HAP-1 (cell line): Measurements from ENCODE around the gene SFR1.

Source experiments
- DNase-seq, 2 experiments: peaks; one replicate each; pipeline ENCODE4 v3.0.0-alpha.2; 2016 to 2020; ENCODE audit warnings: low spot score in 2 of 2
- H3K27me3 ChIP-seq: fragments of 250-450 bp; sonication (Bioruptor Pico); 2 replicates; pipeline ENCODE4 v1.5.1; 2020; ENCODE audit warnings: low read depth, mild to moderate bottlenecking, moderate library complexity
- H3K36me3 ChIP-seq: fragments of 250-450 bp; sonication (Bioruptor Pico); replicated peaks from 2 replicates; pipeline ENCODE4 v1.5.1; 2020; ENCODE audit warnings: mild to moderate bottlenecking
- H3K4me1 ChIP-seq: fragments of 250-450 bp; sonication (Bioruptor Pico); 2 replicates; pipeline ENCODE4 v1.5.1; 2020; ENCODE audit warnings: mild to moderate bottlenecking
- H3K4me3 ChIP-seq: fragments of 250-450 bp; sonication (Bioruptor Pico); 2 replicates; pipeline ENCODE4 v1.5.1; 2020; ENCODE audit warnings: mild to moderate bottlenecking, moderate library complexity
- H3K9me3 ChIP-seq: fragments of 250-450 bp; sonication (Bioruptor Pico); 2 replicates; pipeline ENCODE4 v1.5.1; 2020; ENCODE audit warnings: mild to moderate bottlenecking, moderate library complexity
- in situ Hi-C: fragments of 300-500 bp; cut with MboI; formaldehyde crosslinking; loops from 3 replicates; pipeline ENCODE4 v1.14.3; 2020; ENCODE audit warnings: low sequenced_read_pairs, inconsistent platforms, mixed read lengths

Gene SFR1, protein sequence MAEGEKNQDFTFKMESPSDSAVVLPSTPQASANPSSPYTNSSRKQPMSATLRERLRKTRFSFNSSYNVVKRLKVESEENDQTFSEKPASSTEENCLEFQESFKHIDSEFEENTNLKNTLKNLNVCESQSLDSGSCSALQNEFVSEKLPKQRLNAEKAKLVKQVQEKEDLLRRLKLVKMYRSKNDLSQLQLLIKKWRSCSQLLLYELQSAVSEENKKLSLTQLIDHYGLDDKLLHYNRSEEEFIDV

DNA sequence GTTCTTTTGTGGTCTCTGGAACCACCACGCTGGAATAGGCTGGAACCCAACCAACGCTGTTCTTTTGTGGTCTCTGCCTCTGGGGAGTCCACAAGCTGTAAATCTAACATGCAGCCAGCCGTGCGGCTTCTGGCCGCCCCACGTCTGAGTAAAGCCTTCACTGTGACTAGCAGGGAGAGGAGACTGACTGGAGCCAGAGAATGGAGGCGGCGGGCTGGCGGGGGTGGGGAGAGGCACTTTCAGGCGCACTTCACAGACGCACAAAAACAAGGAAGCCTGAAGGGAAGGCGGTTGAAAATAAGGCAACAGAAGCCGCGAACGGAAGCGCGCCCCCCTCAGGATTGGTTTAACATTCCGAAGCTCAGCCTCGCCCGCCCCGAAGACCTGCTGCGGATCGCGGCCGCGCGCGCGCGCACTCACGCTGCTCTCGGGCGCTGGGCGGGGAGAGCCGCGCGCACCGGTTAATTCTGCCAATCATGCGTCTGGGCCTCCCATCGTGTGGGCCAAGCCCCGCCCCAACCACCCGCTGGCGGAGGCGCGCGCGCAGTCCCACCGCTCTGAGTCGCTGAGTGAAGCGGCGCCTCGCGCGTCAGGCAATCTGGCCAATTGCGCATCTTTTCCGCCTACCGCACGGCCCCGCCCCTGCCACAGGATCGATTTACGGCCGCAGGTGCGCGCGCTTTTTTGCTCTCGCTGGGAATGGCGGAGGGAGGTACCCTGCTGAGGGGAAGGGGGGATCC, at the start of gene SFR1:
TSS of gene SFR1 (plus strand) at position 687 of the 740 bp plus-strand sequence. CDS start at position 700, 13 bp downstream.
- Histone ChIP-seq H3K36me3 (no peaks in the 10 kb centered on the region), H3K4me3 (peak within 1 kb of the TSS; percentile 82), H3K4me1 (peaks cover 13% of the 10 kb centered on the region), H3K27me3 (no peaks in the 10 kb centered on the region), H3K9me3 (no peaks in the 10 kb centered on the region)
- in situ Hi-C loops = loop anchor here (10.0 kb wide), 2 partner anchors 157 to 227 kb away; partner anchors contain the start of gene SLK
- peak; percentile 96 to 99 for DNase-seq

DNA sequence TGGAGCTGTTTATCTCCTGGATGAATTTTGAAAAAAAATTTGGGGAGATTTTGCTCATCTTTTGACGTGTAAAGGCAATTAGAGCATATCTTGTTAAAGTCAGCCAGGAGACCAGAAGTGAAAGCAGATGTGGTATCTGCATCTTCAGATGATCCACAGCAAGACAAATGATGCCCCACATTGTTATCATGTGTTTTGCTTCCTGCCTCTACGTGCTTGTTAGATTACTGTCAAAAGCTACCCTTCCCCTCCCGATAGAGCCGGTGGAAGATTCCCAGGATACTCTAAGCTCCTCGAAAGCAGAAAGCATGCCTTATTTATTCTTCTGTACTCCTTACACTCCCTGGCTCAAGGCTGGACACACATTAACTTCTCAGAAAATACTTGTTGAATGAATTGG, 49.2 kb upstream of the SFR1 start:
- Histone ChIP-seq H3K27me3 (peaks cover 28% of the 10 kb centered on the region), H3K4me3 (no peak overlapping the region), H3K36me3 (no peaks in the 10 kb centered on the region), H3K9me3 (no peaks in the 10 kb centered on the region), H3K4me1 (peaks cover 11% of the 10 kb centered on the region)
- in situ Hi-C loops = no loop called here
- DNase-seq = no peak

DNA sequence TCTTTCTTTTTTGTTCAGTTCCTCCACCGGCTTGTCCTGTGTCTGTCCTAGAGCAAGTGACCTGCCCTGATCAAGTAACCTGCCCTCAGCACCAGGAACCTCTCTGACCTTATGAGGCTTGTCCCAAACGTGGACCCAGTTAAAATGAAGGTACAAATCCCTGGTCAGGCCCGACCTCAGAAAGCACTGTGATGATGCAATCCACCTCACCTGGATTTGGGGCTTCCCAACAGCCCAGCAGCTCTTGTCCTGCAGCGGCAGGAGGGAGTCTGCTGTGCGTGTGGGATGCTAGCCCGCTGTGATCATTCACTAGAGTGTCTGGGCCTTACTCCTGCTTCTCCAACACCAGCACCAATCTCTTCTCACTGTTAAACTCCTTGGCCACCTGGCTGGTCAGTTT, 47.5 kb upstream of the SFR1 start:
- in situ Hi-C loops = no loop called here
- no peak overlapping the region for H3K4me3 ChIP-seq
- peaks cover 34% of the 10 kb centered on the region for H3K27me3 ChIP-seq
- no peaks in the 10 kb centered on the region for H3K36me3 ChIP-seq
- H3K9me3 ChIP-seq = no peaks in the 10 kb centered on the region
- no peak for DNase-seq
- H3K4me1 ChIP-seq = peaks cover 9% of the 10 kb centered on the region

DNA sequence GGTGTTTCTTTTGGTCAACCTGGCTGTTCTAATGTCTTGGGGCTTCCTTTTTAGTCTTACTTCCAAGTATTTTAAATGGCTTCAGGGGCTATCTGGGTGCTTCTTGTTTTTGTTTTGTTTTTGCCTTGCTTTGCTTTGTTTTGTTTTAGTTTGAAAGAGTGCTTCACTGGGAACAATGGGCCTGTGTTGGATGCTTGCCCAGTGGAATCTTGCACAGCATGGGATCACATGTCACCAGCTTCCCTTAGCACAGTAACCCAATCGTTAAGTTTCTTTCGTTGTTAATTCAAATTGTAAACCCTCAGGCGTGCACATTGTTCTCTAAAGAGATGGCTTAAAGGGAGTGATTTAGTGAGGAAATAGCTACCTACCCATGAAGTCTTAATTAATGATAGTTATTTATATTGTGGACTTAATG, 45.2 kb upstream of the SFR1 start:
- Histone ChIP-seq H3K27me3 (peaks cover 34% of the 10 kb centered on the region), H3K4me3 (no peak overlapping the region), H3K4me1 (peaks cover 20% of the 10 kb centered on the region), H3K36me3 (no peaks in the 10 kb centered on the region), H3K9me3 (no peaks in the 10 kb centered on the region)
- peak; percentile 92 for DNase-seq
- in situ Hi-C loops = no loop called here

DNA sequence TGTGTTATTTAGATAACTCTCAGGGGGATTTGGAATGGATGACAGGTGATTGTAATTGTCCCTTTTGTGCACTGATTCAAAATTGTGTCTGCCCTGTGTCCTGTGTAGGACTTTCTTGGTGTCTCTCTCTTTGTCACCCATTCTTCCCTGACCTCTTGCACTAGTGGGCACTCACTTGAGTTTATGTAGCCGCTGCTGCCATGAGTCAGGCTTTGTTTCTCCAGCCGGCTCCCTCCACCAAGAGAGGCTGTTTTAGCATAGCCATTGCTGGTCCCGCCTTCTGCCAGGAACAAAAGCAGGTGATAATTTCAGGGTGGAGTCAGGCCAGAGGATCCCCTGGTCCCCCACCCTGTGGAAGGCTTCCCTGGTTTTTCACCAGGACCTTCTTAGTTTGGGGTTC, 44.7 kb upstream of the SFR1 start:
- no peaks in the 10 kb centered on the region for H3K9me3 ChIP-seq
- peaks cover 34% of the 10 kb centered on the region for H3K27me3 ChIP-seq
- H3K4me1 ChIP-seq = peaks cover 25% of the 10 kb centered on the region
- no peaks in the 10 kb centered on the region for H3K36me3 ChIP-seq
- DNase-seq = peak in 1 of 2 experiments; percentile 39
- in situ Hi-C loops = no loop called here
- no peak overlapping the region for H3K4me3 ChIP-seq

DNA sequence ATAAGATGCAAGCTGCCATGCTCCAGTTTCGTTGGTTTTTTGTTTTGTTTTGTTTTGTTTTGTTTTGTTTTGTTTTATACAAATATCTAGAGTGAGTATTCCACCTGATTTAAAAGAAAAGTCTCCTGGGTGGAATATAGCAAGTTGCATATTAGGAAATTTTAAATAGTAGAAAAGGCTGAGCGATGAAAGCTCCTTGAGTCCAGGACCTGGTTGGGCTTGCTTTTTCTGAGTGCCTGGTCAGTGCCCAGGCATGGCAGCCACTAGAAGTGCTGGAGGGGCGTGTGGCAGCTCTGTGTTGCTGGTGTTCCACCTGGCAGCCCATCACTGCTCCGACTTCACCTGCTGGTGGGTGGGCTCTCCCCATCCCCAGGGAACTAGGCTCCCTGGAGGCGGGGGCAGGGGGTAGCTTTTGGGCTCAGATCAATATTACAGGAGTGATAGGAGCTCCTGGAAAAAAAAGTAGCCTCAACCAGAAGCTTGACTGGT, 44.3 kb upstream of the SFR1 start:
- no peak for DNase-seq
- Histone ChIP-seq H3K27me3 (peaks cover 33% of the 10 kb centered on the region), H3K4me1 (peaks cover 28% of the 10 kb centered on the region), H3K4me3 (no peak overlapping the region), H3K36me3 (no peaks in the 10 kb centered on the region), H3K9me3 (no peaks in the 10 kb centered on the region)
- in situ Hi-C loops = no loop called here

DNA sequence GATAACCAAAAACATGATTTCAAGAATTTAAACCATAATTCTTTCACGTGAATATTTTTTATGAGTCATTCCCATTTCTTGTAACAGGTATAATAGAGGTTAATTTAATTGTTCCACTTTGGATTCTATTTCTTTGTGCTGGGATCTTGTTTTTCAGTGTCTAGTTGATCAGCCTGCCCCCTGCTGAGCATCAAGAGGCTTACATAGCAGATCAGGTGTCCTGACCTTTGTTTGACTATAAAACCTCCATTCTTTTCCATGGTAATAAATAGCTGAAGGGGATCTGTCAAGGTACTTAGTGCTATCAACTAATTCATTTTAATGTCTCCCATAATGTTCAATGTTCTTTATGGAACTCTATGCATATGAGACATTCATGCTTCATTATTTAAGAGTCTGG, 41.2 kb upstream of the SFR1 start:
- Histone ChIP-seq H3K9me3 (no peaks in the 10 kb centered on the region), H3K27me3 (peaks cover 8% of the 10 kb centered on the region), H3K36me3 (no peaks in the 10 kb centered on the region), H3K4me1 (peaks cover 35% of the 10 kb centered on the region), H3K4me3 (no peak overlapping the region)
- in situ Hi-C loops = no loop called here
- peak; percentile 67 to 68 for DNase-seq

DNA sequence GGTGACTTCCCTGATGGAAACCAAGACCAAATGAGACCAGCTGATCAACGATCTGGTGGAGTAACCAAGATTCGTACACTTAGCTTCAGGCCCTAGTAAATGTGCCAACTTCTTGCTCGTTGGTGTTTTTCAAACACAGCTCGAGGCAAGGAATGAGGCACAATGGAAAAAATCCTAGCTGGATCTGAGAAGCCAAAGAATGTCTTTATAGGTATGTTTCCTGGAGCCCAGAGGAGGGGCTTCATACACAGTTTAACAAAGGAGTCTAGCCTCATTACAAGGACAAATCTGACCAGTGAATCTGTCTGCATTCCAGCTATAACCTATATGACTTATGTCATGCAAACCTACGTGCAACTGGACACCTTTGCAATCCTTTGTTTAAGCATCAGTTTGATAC, 40.0 kb upstream of the SFR1 start:
- Histone ChIP-seq H3K36me3 (no peaks in the 10 kb centered on the region), H3K4me3 (no peak overlapping the region), H3K4me1 (peaks cover 36% of the 10 kb centered on the region), H3K27me3 (peaks cover 6% of the 10 kb centered on the region), H3K9me3 (no peaks in the 10 kb centered on the region)
- DNase-seq = peak; percentile 43 to 47
- in situ Hi-C loops = no loop called here

DNA sequence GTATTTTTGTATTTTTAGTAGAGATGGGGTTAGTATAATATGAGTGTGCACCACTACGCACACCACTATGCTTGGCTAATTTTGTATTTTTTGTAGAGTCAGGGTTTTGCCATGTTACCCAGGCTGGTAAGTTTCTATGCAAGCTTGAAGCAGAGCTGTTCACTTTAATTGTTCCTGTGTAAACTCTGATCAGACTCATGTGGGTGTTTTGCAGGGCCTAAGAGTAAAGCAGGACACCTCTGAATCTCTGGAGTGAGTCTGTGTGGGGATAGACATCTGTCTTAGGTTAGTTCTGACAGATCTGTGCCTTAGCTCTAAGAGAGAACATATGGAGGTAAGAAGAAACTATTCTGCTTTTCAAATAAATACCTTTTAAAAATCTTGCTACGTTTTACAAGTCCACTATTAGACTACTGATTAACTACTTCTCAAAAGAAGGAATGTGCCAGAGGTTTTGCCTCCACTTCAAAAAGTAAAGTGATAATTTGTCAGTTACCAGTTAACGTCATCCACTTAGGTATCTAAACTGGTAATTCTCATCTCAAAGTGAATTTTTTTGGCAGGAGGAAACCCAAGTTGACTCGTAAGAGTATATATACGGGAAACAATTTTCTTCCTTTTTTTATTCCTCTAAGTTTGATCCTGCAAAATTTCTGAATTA, 37.4 kb upstream of the SFR1 start:
- DNase-seq = no peak
- no peaks in the 10 kb centered on the region for H3K36me3 ChIP-seq
- H3K27me3 ChIP-seq = no peaks in the 10 kb centered on the region
- in situ Hi-C loops = no loop called here
- peaks cover 30% of the 10 kb centered on the region for H3K4me1 ChIP-seq
- H3K4me3 ChIP-seq = no peak overlapping the region
- no peaks in the 10 kb centered on the region for H3K9me3 ChIP-seq

DNA sequence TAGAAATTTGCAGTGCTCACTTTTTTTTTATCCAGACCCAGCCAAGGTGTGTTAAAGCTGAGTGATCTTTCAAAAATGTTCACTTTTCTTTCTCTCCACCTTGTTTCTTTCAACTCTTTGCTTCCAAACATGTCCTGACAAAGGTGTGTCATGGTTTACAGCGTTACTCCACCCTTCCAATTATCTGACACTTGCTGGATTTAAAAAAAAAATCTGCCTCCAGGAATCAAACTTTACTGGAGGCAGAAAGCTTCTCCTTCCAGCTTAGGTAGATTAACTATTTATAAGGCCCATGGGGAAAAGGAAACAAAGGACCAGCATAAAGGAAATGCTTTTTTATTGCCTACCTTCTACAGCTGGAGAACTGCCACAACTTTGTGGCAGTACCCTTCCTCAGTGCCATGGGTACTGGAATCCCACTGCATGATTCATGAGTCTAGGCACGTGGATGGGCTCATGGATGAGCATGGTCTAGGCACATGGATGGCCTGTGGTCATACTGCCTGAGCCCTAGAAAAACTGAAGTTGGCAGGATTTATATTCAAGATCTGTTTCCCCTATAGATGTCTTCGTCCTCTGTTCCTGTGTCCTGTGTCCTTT, 36.1 kb upstream of the SFR1 start, which contains the start of gene COL17A1:
TSS of gene COL17A1 (minus strand) at position 80 of the 600 bp plus-strand sequence. CDS start 5,207 bp downstream, outside the sequence.
- H3K9me3 ChIP-seq = no peaks in the 10 kb centered on the region
- no peak within 1 kb of the TSS for H3K4me3 ChIP-seq
- in situ Hi-C loops = no loop called here
- peak; percentile 27 to 69 for DNase-seq
- no peaks in the 10 kb centered on the region for H3K36me3 ChIP-seq
- H3K27me3 ChIP-seq = no peaks in the 10 kb centered on the region
- peaks cover 36% of the 10 kb centered on the region for H3K4me1 ChIP-seq

DNA sequence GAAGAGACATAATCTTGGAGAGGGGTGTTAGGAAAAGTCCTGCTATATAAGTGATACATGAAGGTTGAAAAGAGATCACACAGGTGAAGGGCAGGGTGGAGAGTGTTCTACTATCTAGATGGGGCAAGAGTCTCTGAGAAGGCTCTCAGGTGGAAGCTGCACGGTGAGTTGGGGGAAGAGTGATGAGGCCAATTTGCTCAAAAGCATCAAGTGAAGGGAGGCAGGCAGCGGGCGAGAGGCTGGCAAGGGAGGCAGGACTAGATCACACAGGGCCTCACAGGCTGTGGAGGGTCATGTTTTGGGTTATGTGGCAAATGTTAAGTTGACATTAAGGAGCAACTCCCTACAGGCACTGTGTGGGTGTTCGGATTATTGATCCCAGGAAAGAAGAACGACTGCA, 33.7 kb upstream of the SFR1 start:
- no peaks in the 10 kb centered on the region for H3K36me3 ChIP-seq
- DNase-seq = no peak
- no peaks in the 10 kb centered on the region for H3K9me3 ChIP-seq
- no peaks in the 10 kb centered on the region for H3K27me3 ChIP-seq
- in situ Hi-C loops = no loop called here
- no peak overlapping the region for H3K4me3 ChIP-seq
- peaks cover 22% of the 10 kb centered on the region for H3K4me1 ChIP-seq

DNA sequence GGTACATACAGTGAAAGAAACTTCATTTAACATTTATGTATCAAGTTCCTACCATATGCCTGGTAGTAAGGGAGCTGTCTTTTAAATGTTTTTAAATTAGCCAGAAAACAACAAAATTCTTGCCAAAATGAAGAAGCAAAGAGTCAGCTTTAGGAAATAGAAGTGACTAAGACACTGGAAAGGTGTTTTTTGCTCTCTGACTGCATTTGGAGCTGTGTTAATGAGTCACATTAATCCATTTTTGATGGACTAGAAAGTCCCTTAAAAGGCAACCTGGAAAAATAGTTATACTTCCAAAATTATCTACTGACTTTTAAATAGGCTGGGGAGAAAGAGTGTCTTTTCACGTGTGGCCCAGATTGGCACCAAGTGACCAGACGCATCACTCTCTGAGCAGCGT, 32.4 kb upstream of the SFR1 start:
- in situ Hi-C loops = no loop called here
- Histone ChIP-seq H3K4me3 (no peak overlapping the region), H3K9me3 (peaks cover 2% of the 10 kb centered on the region), H3K36me3 (no peaks in the 10 kb centered on the region), H3K27me3 (no peaks in the 10 kb centered on the region), H3K4me1 (peaks cover 22% of the 10 kb centered on the region)
- DNase-seq = no peak

DNA sequence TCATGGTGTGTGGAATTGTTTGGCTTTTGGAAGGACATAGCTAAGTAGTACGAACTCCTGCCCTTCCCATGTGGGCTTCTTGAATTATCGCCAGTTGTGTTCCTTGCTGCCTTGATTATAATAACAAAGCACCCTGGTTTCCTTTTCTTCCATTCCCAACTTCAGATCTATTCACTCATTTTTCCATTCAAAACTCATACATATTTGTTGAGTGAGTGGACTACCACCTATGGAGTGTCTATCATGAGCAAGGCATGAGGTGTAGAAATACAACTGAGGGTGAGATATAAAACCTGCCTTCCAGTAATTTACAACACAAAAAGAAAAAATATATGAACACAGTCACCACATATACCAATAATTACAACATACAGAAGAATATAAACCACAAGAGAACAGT, 31.4 kb upstream of the SFR1 start:
- in situ Hi-C loops = no loop called here
- peak; percentile 28 to 64 for DNase-seq
- Histone ChIP-seq H3K9me3 (peaks cover 2% of the 10 kb centered on the region), H3K27me3 (no peaks in the 10 kb centered on the region), H3K4me3 (no peak overlapping the region), H3K4me1 (peaks cover 16% of the 10 kb centered on the region), H3K36me3 (no peaks in the 10 kb centered on the region)
